ENCODE measurements around the gene IFNA7. TPM values are rescaled to one million over a fixed set of nuclear protein-coding genes. Genes with fewer than 3 reads are reported as not detected.
"Not testable (repeated sequence)": the region's sequence is repeated elsewhere in the genome, so short reads cannot be mapped to it uniquely, and the experiment has no call there.

The IFNA7 gene
- not detected for polyA plus RNA-seq (ENCODE audit: insufficient read length in 10 of 10)
- long read RNA-seq, donor 1: 0 reads
- long read RNA-seq, donor 2: 0 reads
- long read RNA-seq, donor 3: 0 reads
- long read RNA-seq, donor 4: 0 reads
- long read RNA-seq, donor 5: 0 reads
- long read RNA-seq, donor 6: 0 reads
- long read RNA-seq, donor 7: 0 reads
- long read RNA-seq, donor 8: 0 reads
- long read RNA-seq, donor 9: 0 reads

DNA sequence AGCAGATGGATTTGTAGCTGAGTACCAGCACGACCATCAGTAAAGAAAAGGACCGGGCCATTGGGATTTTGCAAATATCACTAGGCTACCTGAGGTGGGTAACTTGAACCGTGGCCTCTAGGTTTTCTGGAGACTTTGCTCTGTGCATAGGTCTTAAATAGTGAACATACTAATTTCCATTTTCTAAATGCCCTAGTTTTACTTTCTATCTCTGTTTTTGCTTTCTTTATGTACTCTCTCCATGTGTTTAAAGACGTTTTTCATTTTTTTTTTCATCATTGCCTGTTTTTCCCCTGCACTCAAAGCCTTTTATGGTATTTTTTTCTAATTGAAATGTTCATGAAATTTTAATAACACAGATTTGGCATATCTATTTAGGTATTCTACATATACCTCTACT, at the start of gene IFNA7:
TSS of gene IFNA7 (minus strand) at position 101 of the 400 bp plus-strand sequence. CDS start at position 61, 40 bp downstream.
- not testable (repeated sequence) for DNase-seq

DNA sequence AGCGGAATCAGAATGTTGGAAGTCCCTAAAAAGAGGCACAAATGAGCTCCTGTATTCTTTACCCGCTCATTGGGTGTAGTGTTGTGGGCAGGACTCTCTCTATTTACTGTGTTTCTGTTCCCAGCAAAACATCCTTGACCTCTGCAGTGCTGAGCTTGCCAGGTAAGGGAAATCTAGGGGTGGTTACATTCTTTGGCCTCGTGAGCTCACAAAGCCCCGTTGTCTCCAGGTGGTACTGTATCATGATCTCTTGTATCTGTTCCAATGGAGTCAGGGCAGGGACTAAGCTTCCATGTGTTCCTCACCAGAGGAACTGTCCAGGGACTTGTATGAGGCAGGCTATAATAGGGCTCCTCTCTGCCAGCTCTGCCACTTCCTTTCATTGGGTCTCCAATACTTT, 49.6 kb upstream of the IFNA7 start:
- DNase-seq: no peak

DNA sequence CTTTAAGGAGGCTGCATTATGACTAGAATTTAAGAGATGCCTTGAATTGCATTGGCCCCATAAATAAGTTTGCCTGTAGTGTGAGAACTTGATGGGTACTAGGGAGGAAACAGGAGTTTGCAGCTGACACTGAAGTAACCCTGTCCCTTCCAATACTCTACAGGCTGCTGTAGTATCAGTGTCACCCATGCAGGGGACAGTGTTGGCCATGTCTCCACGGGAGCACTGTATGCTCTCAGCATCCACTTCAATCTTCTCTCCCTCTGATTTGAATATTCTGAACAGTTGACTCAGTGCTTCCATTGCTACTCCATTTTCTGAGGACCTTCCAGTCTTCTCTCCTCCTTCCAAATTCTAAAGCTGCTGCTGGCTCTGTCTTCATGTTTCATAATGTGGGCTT, 49.2 kb upstream of the IFNA7 start:
- no peak for DNase-seq

GRCh38 chr9:21244836-21245235, 42.8 kb upstream of the IFNA7 start:
- DNase-seq: no peak

DNA sequence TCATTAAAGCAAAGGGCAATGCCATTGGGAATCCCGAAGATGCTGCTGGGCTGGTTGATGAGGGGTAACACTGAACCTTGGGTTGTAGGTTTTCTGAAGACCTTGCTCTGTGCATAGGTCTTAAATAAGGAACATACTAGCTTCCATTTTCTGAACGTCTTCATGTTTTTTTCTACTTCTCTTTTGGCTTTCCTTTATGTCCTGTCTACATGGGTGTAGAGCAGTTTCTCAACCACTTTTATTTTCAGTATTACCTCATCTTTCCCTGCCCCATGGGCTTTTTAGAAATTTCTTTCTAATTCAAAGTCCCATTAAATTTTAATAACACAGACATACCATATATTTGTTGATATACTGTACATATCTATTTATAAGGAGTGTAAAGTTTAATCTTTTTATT, 37.9 kb upstream of the IFNA7 start, which contains the start of gene IFNA14:
TSS of gene IFNA14 (minus strand) at position 95 of the 400 bp plus-strand sequence. CDS start at position 25, 70 bp downstream.
- no peak for DNase-seq

DNA sequence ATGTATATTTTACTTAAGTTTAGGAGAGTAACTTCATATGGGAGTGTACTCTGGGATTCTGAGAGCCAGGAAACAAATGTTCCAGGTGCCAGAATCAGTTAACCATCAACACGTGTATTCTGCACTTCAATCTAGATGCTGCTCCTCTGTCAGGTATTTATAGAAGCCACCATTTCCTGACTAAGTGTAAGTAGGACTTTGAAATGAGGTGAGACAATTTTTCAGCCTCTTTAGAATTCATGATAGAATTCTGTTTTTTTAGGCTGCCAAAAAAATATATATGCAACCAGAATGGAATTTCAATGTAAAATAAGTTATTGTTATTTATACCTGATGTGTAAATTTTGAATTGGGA, 34.3 kb upstream of the IFNA7 start:
- not testable (repeated sequence) for DNase-seq

- peak; percentile 8 to 42 (median 27) for DNase-seq
These were observed 33.7 kb upstream of the IFNA7 start for GRCh38 chr9:21235468-21236359.

- DNase-seq: no peak
These were observed 32.2 kb upstream of the IFNA7 start for GRCh38 chr9:21234153-21234687.

- no peak for DNase-seq
These were observed 31.3 kb upstream of the IFNA7 start for GRCh38 chr9:21233258-21233657.

- DNase-seq: no peak
These were observed 26.1 kb upstream of the IFNA7 start, which contains the start of gene IFNA17 for GRCh38 chr9:21228122-21228521. TSS of gene IFNA17 (minus strand) at chr9:21228222. CDS start at chr9:21228173, 49 bp downstream.

GRCh38 chr9:21217211-21217610, 15.2 kb upstream of the IFNA7 start, which contains the start of gene IFNA16:
TSS of gene IFNA16 (minus strand) at chr9:21217311. CDS start at chr9:21217305, 6 bp downstream.
- not testable (repeated sequence) for DNase-seq

DNA sequence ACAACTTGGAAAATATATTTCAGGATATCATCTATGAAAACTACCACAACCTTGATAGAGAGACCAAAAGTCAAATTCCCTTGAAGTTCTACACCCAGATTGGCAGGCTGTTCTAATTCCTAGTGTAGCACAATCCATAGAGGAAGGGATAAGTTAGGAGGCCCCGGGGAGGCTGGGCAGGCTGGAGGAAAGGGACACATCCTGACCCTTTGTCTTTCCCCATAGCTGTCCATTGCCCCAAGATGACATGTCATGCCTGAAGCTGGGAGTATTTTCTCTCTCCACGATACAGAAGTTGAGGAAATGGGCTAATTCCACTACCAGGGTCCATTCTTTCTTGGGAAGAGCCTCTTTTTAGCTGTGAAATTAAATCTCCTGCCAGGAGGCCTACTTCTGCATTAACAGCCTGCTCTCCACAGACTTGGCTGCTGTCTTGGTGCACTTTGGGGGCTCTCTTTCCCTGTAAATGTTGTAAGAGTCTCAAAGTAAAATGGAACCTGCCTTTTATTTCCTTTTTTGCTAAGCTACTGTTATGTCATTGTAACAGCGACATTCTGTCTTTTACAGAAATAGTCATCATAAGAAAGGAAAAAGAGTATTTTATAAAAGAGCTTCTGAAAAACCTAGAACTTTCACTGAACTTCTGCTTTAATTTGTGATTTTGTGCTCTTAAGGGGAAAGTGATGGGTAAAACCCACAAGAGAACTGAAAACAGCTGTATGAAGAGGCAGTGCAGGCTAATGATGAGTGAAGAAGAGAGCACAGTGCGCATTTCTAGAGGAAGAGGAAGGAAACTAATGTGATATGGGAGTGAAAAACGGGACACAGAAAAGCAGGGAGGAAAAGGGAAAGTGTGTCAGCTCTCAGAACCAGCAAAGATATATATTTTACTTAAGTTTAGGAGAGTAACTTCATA, 11.7 kb upstream of the IFNA7 start:
- not testable (repeated sequence) for DNase-seq

DNA sequence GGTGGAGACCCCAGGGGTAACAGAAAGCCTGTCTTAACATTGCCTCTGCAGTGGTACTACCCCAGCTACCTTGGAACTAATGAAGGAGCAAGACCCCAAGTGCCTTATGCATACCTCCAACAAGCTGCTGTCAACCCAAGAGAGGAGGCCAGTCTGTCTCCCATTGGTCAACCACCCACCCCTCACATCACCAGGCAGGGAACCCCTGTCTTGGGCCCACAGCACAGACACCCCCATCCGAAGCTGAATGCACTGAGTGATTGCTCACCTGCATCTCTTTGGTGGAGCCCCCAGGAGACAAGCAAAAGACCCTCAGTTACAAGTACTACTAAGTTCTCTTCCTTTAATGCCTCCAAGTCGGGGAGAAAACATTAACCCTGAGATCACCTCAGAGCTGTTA, 10.2 kb upstream of the IFNA7 start:
- DNase-seq: not testable (repeated sequence)

DNA sequence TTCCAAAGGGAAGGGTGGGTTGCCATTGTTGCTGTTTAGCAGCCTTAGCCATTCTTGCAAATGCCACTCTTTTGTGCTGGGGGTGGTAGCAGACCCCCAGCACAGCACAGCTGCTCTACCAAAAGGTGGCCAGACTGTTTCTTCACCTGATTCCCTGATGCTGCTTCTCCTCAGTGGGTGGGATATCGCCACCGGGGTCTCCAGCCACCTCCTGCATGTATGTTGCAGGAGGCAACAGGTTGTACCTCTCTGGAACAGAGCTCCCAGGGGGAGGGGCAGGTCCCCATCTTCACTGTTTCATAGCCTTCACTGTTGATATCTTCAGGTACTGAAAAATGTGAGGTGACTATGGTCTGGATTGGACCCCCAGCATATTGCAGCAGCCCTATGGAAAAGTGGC, 8.8 kb upstream of the IFNA7 start:
- DNase-seq: not testable (repeated sequence)

- DNase-seq: no peak
These were observed 8.3 kb upstream of the IFNA7 start for GRCh38 chr9:21210311-21210710.

DNA sequence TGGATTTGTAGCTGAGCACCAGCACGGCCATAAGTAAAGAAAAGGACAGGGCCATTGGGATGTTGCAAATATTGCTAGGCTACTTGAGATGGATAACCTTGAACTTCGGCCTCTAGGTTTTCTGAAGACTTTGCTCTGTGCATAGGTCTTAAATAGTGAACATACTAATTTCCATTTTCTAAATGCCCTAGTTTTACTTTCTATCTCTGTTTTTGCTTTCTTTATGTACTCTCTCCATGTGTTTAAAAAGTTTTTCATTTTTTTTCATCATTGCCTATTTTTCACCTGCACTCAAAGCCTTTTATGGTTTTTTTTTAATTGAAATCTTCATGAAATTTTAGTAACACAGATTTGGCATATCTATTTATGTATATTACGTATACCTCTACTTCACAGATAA, 5.0 kb upstream of the IFNA7 start, which contains the start of gene IFNA10:
TSS of gene IFNA10 (minus strand) at position 101 of the 400 bp plus-strand sequence. CDS start at position 55, 46 bp downstream.
- not testable (repeated sequence) for DNase-seq

DNA sequence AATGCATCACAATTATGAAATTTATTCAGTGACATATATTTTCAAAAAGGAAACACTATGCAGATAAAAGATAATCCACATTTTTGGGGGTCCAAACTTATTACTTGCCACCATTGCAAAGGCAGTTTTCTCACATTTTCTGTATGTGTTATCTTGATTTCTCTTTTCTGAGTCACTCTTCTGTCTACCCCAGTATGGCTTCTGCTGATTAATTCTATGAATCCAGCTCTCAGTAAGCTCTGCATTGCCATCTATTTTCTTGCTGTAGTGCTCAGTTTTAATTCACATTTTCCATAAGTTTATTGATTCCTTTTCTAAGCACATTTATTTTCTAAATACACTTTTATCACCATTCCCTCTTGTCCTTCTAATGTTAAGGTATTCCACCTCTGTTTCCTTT, 3.2 kb upstream of the IFNA7 start:
- DNase-seq: no peak

DNA sequence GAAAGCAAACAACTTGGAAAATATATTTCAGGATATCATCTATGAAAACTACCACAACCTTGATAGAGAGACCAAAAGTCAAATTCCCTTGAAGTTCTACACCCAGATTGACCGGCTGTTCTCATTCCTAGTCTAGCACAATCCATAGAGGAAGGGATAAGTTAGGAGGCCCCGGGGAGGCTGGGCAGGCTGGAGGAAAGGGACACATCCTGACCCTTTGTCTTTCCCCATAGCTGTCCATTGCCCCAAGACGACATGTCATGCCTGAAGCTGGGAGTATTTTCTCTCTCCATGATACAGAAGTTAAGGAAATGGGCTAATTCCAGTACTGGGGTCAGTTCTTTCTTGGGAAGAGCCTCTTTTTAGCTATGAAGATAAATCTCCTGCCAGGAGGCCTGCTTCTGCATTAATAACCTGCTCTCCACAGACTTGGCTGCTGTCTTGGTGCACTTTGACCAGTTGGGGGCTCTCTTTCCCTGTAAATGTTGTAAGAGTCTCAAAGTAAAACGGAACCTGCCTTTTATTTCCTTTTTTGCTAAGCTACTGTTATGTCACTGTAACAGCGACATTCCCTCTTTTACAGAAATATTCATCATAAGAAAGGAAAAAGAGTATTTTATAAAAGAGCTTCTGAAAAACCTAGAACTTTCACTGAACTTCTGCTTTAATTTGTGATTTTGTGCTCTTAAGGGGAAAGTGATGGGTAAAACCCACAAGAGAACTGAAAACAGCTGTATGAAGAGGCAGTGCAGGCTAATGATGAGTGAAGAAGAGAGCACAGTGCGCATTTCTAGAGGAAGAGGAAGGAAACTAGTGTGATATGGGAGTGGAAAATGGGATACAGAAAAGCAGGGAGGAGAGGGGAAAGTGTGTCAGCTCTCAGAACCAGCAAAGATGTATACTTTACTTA, 6.9 kb downstream of the IFNA7 start:
- peak in 1 of 3 donors; percentile 4 for DNase-seq

- DNase-seq: not testable (repeated sequence)
These were observed 14.5 kb downstream of the IFNA7 start, which contains the start of gene IFNA4 for GRCh38 chr9:21187487-21187886. TSS of gene IFNA4 (minus strand) at chr9:21187587. CDS start at chr9:21187531, 56 bp downstream.

Measured in muscle of back (tissue), 13 donors.